ENCODE results near the gene RGR.
A peak's percentile ranks its signal among the peaks of the same experiment; 100 is the strongest.
"Not testable (repeated sequence)": the region's sequence is repeated elsewhere in the genome, so short reads cannot be mapped to it uniquely, and the experiment has no call there.

The RGR gene

GRCh38 chr10:84269162-84269561 lies 24.3 kb downstream of the RGR start:
- in situ Hi-C loops (cut with HindIII; ENCODE audit: low sequenced_read_pairs), result no loop called here
- no peak for TF ChIP-seq CTCF (IDR thresholded peaks at IDR 0.05; ENCODE audit: low read depth, low read length)
- no peak overlapping the region for H3K4me3 ChIP-seq (ENCODE audit: low read depth, low read length)
- DNase-seq (ENCODE audit: low read depth, low spot score), result no peak

- in situ Hi-C loops (cut with HindIII; ENCODE audit: low sequenced_read_pairs), result no loop called here
- no peak for TF ChIP-seq CTCF (IDR thresholded peaks at IDR 0.05; ENCODE audit: low read depth, low read length)
- DNase-seq (ENCODE audit: low read depth, low spot score), result peak; percentile 80
- no peak overlapping the region for H3K4me3 ChIP-seq (ENCODE audit: low read depth, low read length)
Measured at GRCh38 chr10:84269773-84270172, 24.9 kb downstream of the RGR start.

- DNase-seq (ENCODE audit: low read depth, low spot score), result no peak
- in situ Hi-C loops (cut with HindIII; ENCODE audit: low sequenced_read_pairs), result no loop called here
- TF ChIP-seq CTCF (IDR thresholded peaks at IDR 0.05; ENCODE audit: low read depth, low read length), result no peak
- no peak overlapping the region for H3K4me3 ChIP-seq (ENCODE audit: low read depth, low read length)
Measured at GRCh38 chr10:84270708-84271107, 25.9 kb downstream of the RGR start.

GRCh38 chr10:84279876-84280475 lies 35.1 kb downstream of the RGR start:
- H3K4me3 ChIP-seq (ENCODE audit: low read depth, low read length); in situ Hi-C loops (cut with HindIII; ENCODE audit: low sequenced_read_pairs); DNase-seq (ENCODE audit: low read depth, low spot score): not testable (repeated sequence)

GRCh38 chr10:84286695-84287094 lies 41.8 kb downstream of the RGR start:
- in situ Hi-C loops (cut with HindIII; ENCODE audit: low sequenced_read_pairs), result no loop called here
- DNase-seq (ENCODE audit: low read depth, low spot score), result no peak
- TF ChIP-seq CTCF (IDR thresholded peaks at IDR 0.05; ENCODE audit: low read depth, low read length), result no peak
- no peak overlapping the region for H3K4me3 ChIP-seq (ENCODE audit: low read depth, low read length)

GRCh38 chr10:84288151-84288550 lies 43.3 kb downstream of the RGR start:
- in situ Hi-C loops (cut with HindIII; ENCODE audit: low sequenced_read_pairs), result no loop called here
- H3K4me3 ChIP-seq (ENCODE audit: low read depth, low read length), result no peak overlapping the region
- no peak for TF ChIP-seq CTCF (IDR thresholded peaks at IDR 0.05; ENCODE audit: low read depth, low read length)
- no peak for DNase-seq (ENCODE audit: low read depth, low spot score)

- no peak overlapping the region for H3K4me3 ChIP-seq (ENCODE audit: low read depth, low read length)
- DNase-seq (ENCODE audit: low read depth, low spot score), result no peak
- no peak for TF ChIP-seq CTCF (IDR thresholded peaks at IDR 0.05; ENCODE audit: low read depth, low read length)
- in situ Hi-C loops (cut with HindIII; ENCODE audit: low sequenced_read_pairs), result no loop called here
Measured at GRCh38 chr10:84289521-84290200, 44.8 kb downstream of the RGR start.
